SK-N-MC (cell line): ENCODE measurements around the gene ATP1A1.

ENCODE experiments used
- EZH2 ChIP-seq: fragments of 200-600 bp; sonication (generic); IDR thresholded peaks from one replicate; pipeline ENCODE4 v1.6.1; 2017; ENCODE audit warnings: antibody characterized with exemption
- POLR2AphosphoS5 ChIP-seq: IDR thresholded peaks from 2 replicates; pipeline ENCODE4 v1.6.1; 2012; ENCODE audit warnings: mild to moderate bottlenecking, low read depth, low read length, borderline replicate concordance

DNA sequence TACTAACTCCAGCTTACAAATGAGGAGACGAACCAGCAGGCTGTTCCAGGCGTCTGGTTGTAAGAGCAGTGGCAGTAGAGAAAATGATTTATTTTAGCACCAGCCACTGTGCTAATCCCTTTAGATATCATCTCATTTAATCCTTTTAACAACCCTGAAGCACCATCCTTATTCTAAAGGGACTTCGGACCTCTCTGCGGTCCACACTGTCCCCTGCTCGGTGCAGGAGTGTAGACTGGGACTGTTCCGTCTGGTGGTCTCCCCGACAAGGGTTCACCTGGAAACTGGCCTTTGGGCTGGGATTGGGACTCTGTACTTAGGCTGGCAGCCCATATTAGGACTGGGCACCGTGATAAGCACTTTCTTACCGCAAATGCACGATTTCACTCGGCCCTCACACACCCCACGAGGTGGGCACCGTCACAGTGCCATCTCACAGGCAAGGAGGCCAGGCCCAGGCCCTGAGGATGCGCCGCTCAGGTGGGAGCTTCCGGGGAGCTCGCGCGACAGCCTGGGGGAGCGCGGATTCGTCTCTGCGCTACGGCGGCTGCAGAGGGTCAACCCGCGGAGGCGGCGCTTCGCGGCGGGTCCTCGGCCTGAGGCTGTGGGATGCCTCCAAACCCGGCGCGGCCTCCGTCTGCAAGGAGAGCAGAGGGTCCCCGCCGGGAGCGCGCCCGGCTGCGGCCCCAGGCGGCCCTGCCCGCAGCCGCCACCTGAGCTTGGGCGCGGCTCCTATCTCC is 45.2 kb downstream of the ATP1A1 start:
- peak; percentile 56 for TF ChIP-seq POLR2AphosphoS5
- TF ChIP-seq EZH2 = no peak
